ENCODE data around the gene EPHB1.

Gene EPHB1

GRCh38 chr3:135260025-135260424 is 465.0 kb downstream of the EPHB1 start:
- no peak for DNase-seq (ENCODE audit: low spot score)

GRCh38 chr3:135261214-135261775 is 466.2 kb downstream of the EPHB1 start:
- DNase-seq (ENCODE audit: low spot score), result no peak

- DNase-seq (ENCODE audit: low spot score), result no peak
Measured at GRCh38 chr3:135261916-135262315, 466.9 kb downstream of the EPHB1 start.

GRCh38 chr3:135262441-135262840 is 467.4 kb downstream of the EPHB1 start:
- no peak for DNase-seq (ENCODE audit: low spot score)

GRCh38 chr3:135263331-135263730 is 468.3 kb downstream of the EPHB1 start:
- no peak for DNase-seq (ENCODE audit: low spot score)

- DNase-seq (ENCODE audit: low spot score), result no peak
Measured at GRCh38 chr3:135267487-135267886, 472.4 kb downstream of the EPHB1 start.

- DNase-seq (ENCODE audit: low spot score), result no peak
Measured at GRCh38 chr3:135268941-135269532, 474.0 kb downstream of the EPHB1 start.

- DNase-seq (ENCODE audit: low spot score), result no peak
Measured at GRCh38 chr3:135271177-135272025, 476.3 kb downstream of the EPHB1 start.

GRCh38 chr3:135272026-135272669 is 477.1 kb downstream of the EPHB1 start:
- DNase-seq (ENCODE audit: low spot score), result no peak

GRCh38 chr3:135292162-135292561 is 497.1 kb downstream of the EPHB1 start:
- DNase-seq (ENCODE audit: low spot score), result no peak

- DNase-seq (ENCODE audit: low spot score), result no peak
Measured at GRCh38 chr3:135301670-135302069, 506.6 kb downstream of the EPHB1 start.

GRCh38 chr3:135304378-135304777 is 509.3 kb downstream of the EPHB1 start:
- no peak for DNase-seq (ENCODE audit: low spot score)

All from Ammon's horn (tissue), 1 donor.